HepG2 (cell line): ENCODE data around the gene METTL6.

Experiments
- ARHGAP35 ChIP-seq: sonication (generic); formaldehyde crosslinking; IDR thresholded peaks from 2 replicates; pipeline ENCODE4 v1.9.0; 2022; ENCODE audit warnings: mild to moderate bottlenecking, inconsistent platforms, moderate library complexity, missing genetic modification reagents, borderline replicate concordance
- EP300 ChIP-seq, 3 experiments: sonication (generic) in 1 of 3; formaldehyde crosslinking in 1 of 3; IDR thresholded peaks; 2 replicates each; pipeline versions ENCODE4 v1.5.1 to v1.6.1; 2011 to 2020; ENCODE audit warnings: low read depth in 2 of 3, low read length in 2 of 3, borderline replicate concordance in 1 of 3, improper control_type of control experiment in 1 of 3, mild to moderate bottlenecking in 1 of 3, missing genetic modification reagents in 1 of 3, moderate library complexity in 1 of 3
- HDAC1 ChIP-seq: sonication (generic); formaldehyde crosslinking; IDR thresholded peaks from 2 replicates; pipeline ENCODE4 v1.5.1; 2020; ENCODE audit warnings: mild to moderate bottlenecking, missing genetic modification reagents
- PHF21A ChIP-seq: sonication (generic); formaldehyde crosslinking; IDR thresholded peaks from 2 replicates; pipeline ENCODE4 v1.5.0; 2020; ENCODE audit warnings: mild to moderate bottlenecking, missing genetic modification reagents
- POLR2G ChIP-seq: fragments of 200-400 bp; formaldehyde crosslinking; IDR thresholded peaks from 2 replicates; pipeline ENCODE4 v1.6.1; 2018; ENCODE audit warnings: mild to moderate bottlenecking, low read depth, low read length, moderate library complexity
- TAF1 ChIP-seq: sonication (generic); formaldehyde crosslinking; IDR thresholded peaks from 2 replicates; pipeline ENCODE4 v1.4.0; 2020; ENCODE audit warnings: missing genetic modification reagents
- U2AF1 ChIP-seq: fragments of 200-400 bp; formaldehyde crosslinking; optimal IDR thresholded peaks from 2 replicates; pipeline ENCODE3; 2017; ENCODE audit warnings: mild to moderate bottlenecking, low read depth, low read length
- ZNF883 ChIP-seq: sonication (generic); formaldehyde crosslinking; IDR thresholded peaks from 2 replicates; pipeline ENCODE4 v1.5.1; 2020; ENCODE audit warnings: mild to moderate bottlenecking, missing genetic modification reagents; ENCODE audit errors: not compliant biosample characterization

DNA sequence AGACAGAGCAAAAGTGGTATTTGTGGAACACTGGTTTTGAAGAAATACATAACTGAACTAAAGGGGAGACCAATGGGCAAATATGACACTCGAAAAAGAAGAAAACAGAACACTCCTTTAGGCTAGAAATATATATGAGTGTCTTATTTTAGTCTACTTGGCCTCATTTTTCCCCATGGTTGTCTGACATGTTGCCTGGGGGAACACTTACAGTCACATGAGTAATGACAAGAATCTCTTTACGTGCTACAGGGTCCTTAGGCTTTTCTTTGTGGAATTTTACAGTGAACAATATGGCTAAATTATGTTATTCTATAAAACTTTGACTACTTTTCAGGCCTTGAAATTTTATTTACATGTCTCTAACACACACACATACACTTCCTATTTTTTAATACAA is 17.6 kb downstream of the METTL6 start:
- TF ChIP-seq EP300 (IDR thresholded peaks at IDR 0.05; ENCODE audit: low read depth in 2 of 2, low read length in 2 of 2) (no peak), EP300 (CRISPR knock-in tag; IDR thresholded peaks at IDR 0.05; ENCODE audit: borderline replicate concordance) (no peak), POLR2G (no peak), ARHGAP35 (CRISPR knock-in tag) (no peak), TAF1 (no peak), HDAC1 (CRISPR knock-in tag) (no peak), U2AF1 (no peak), PHF21A (no peak), ZNF883 (no peak)
